ENCODE measurements around the gene CCNI2. TPM values are rescaled to one million over a fixed set of nuclear protein-coding genes. Genes with fewer than 3 reads are reported as not detected.

Gene CCNI2
- total and polyA plus RNA-seq, 9 of the 15 experiments (the other 6 are each of a cell fraction or from before 2014, with no cell fraction given), result 0.05 to 1.7 (median 0.81) TPM; not detected in 5

- TF ChIP-seq ZBTB40 (IDR thresholded peaks at IDR 0.05) (0 out of 2 replicates have a peak, but pooled peaks have one; percentile 23), ZBTB40 (CRISPR knock-in tag; IDR thresholded peaks at IDR 0.05) (no peak), ZBTB11 (CRISPR knock-in tag; IDR thresholded peaks at IDR 0.05) (0 out of 6 replicates have a peak, but pooled peaks of 1 of the 3 experiments have one; percentile 38), ZNF77 (CRISPR knock-in tag; IDR thresholded peaks at IDR 0.05) (no peak), ATF7 (IDR thresholded peaks at IDR 0.05) (peak; percentile 41; the same call in 1 of the 2 replicates), SMARCA4 (IDR thresholded peaks at IDR 0.05) (peak; percentile 56), L3MBTL2 (IDR thresholded peaks at IDR 0.05) (peak; percentile 41), TGIF2 (CRISPR knock-in tag; IDR thresholded peaks at IDR 0.05) (no peak), RFX5 (IDR thresholded peaks at IDR 0.05; ENCODE audit: low read depth, low read length) (no peak), LEF1 (IDR thresholded peaks at IDR 0.05) (peak; percentile 49; the same call in 1 of the 2 replicates), GABPB2 (CRISPR knock-in tag; conservative IDR thresholded peaks at IDR 0.05) (no peak), CREM (IDR thresholded peaks at IDR 0.05; ENCODE audit: low read depth) (peak; percentile 13; the same call in 1 of the 2 replicates), NCOA6 (IDR thresholded peaks at IDR 0.05) (no peak), MYC (IDR thresholded peaks at IDR 0.05; ENCODE audit: low read depth, low read length) (peak; percentile 53; the same call in 1 of the 2 replicates), MYC (CRISPR knock-in tag; IDR thresholded peaks at IDR 0.05; ENCODE audit: borderline replicate concordance, low read depth) (0 out of 2 replicates have a peak, but pooled peaks have one; percentile 25), SOX6 (IDR thresholded peaks at IDR 0.05) (peak; percentile 39; the same call in 1 of the 2 replicates), KLF16 (IDR thresholded peaks at IDR 0.05) (0 out of 2 replicates have a peak, but pooled peaks have one; percentile 24)
These were observed 26.6 kb downstream of the CCNI2 start (continued) for GRCh38 chr5:132773601-132774355.

Data from K562 (cell line).